H9 (cell line): ENCODE data around the gene ZSCAN18. TPM values are rescaled to one million over a fixed set of nuclear protein-coding genes. Genes with fewer than 3 reads are reported as not detected.

Experiments used
- DNase-seq: peaks from one replicate; pipeline ENCODE4 v3.0.0-alpha.2; 2017
- H2AFZ ChIP-seq: one replicate; pipeline ENCODE4 v1.6.1; 2013; ENCODE audit warnings: mild to moderate bottlenecking, low read length, control low read depth, moderate library complexity
- H2AK5ac ChIP-seq: 2 replicates; pipeline ENCODE4 v1.6.1; 2013; ENCODE audit warnings: low read length, control low read depth, mixed read lengths; ENCODE audit not compliant: insufficient read length
- H2BK120ac ChIP-seq: one replicate; pipeline ENCODE4 v1.6.1; 2013; ENCODE audit warnings: low read depth, mild to moderate bottlenecking, low read length, control low read depth, inconsistent platforms; ENCODE audit not compliant: poor library complexity, severe bottlenecking
- H2BK12ac ChIP-seq: 2 replicates; pipeline ENCODE4 v1.6.1; 2013; ENCODE audit warnings: low read length, control low read depth, mixed read lengths, low read depth; ENCODE audit not compliant: insufficient read length
- H2BK15ac ChIP-seq: 2 replicates; pipeline ENCODE4 v1.6.1; 2013; ENCODE audit warnings: low read depth, low read length, control low read depth
- H2BK20ac ChIP-seq: one replicate; pipeline ENCODE4 v1.6.1; 2013; ENCODE audit warnings: low read depth, mild to moderate bottlenecking, low read length, control low read depth, inconsistent platforms; ENCODE audit not compliant: poor library complexity, severe bottlenecking
- H2BK5ac ChIP-seq: 2 replicates; pipeline ENCODE4 v1.6.1; 2013; ENCODE audit warnings: low read length, control low read depth, mixed read lengths; ENCODE audit not compliant: insufficient read length
- H3K14ac ChIP-seq: 2 replicates; pipeline ENCODE4 v1.6.1; 2013; ENCODE audit warnings: low read length, control low read depth; ENCODE audit not compliant: insufficient read depth
- H3K18ac ChIP-seq: 2 replicates; pipeline ENCODE4 v1.6.1; 2013; ENCODE audit warnings: low read depth, mild to moderate bottlenecking, mixed read lengths, low read length, control low read depth; ENCODE audit not compliant: insufficient read length
- H3K23ac ChIP-seq: 2 replicates; pipeline ENCODE4 v1.6.1; 2013; ENCODE audit warnings: low read length, control low read depth, mixed read lengths, low read depth; ENCODE audit not compliant: insufficient read length
- H3K23me2 ChIP-seq: 2 replicates; pipeline ENCODE4 v1.6.1; 2013; ENCODE audit warnings: low read depth, mild to moderate bottlenecking, mixed read lengths, low read length, control low read depth; ENCODE audit not compliant: insufficient read length, poor library complexity, severe bottlenecking
- H3K27ac ChIP-seq: 2 replicates; pipeline ENCODE4 v1.5.1; 2013; ENCODE audit warnings: low read length, control low read depth, mixed read lengths, low read depth; ENCODE audit not compliant: insufficient read length
- H3K27me3 ChIP-seq: 2 replicates; pipeline ENCODE4 v1.6.1; 2013; ENCODE audit warnings: low read length, control low read depth, inconsistent platforms; ENCODE audit not compliant: insufficient read depth
- H3K4ac ChIP-seq: 2 replicates; pipeline ENCODE4 v1.6.1; 2013; ENCODE audit warnings: low read depth, mild to moderate bottlenecking, control low read depth, inconsistent platforms, low read length, moderate library complexity
- H3K4me1 ChIP-seq: 2 replicates; pipeline ENCODE4 v1.6.1; 2013; ENCODE audit warnings: low read length, control low read depth, inconsistent platforms; ENCODE audit not compliant: insufficient read depth
- H3K4me2 ChIP-seq: 2 replicates; pipeline ENCODE4 v1.6.1; 2013; ENCODE audit warnings: low read length, control low read depth, mixed read lengths; ENCODE audit not compliant: insufficient read length, insufficient read depth
- H3K56ac ChIP-seq: 2 replicates; pipeline ENCODE4 v1.6.1; 2013; ENCODE audit warnings: low read depth, mild to moderate bottlenecking, mixed read lengths, low read length, control low read depth; ENCODE audit not compliant: insufficient read length
- H3K79me1 ChIP-seq: 2 replicates; pipeline ENCODE4 v1.6.1; 2013; ENCODE audit warnings: low read depth, mild to moderate bottlenecking, moderate library complexity, low read length, control low read depth, inconsistent platforms; ENCODE audit not compliant: insufficient read depth, poor library complexity, severe bottlenecking
- H3K79me2 ChIP-seq: 2 replicates; pipeline ENCODE4 v1.6.1; 2013; ENCODE audit warnings: low read length, control low read depth, inconsistent platforms; ENCODE audit not compliant: insufficient read depth
- H3K9ac ChIP-seq: 2 replicates; pipeline ENCODE4 v1.6.1; 2013; ENCODE audit warnings: low read length, control low read depth, mixed read lengths; ENCODE audit not compliant: insufficient read length; ENCODE audit errors: extremely low read depth
- H3K9me3 ChIP-seq: one replicate; pipeline ENCODE4 v1.6.1; 2013; ENCODE audit warnings: low read depth, low read length, inconsistent platforms; ENCODE audit not compliant: control insufficient read depth
- H3T11ph ChIP-seq: one replicate; pipeline ENCODE4 v1.6.1; 2013; ENCODE audit warnings: mild to moderate bottlenecking, low read length, control low read depth, inconsistent platforms
- H4K20me1 ChIP-seq: one replicate; pipeline ENCODE4 v1.6.1; 2013; ENCODE audit not compliant: control insufficient read depth, insufficient read length, insufficient read depth
- H4K5ac ChIP-seq: 2 replicates; pipeline ENCODE4 v1.6.1; 2013; ENCODE audit warnings: low read depth, mild to moderate bottlenecking, mixed read lengths, low read length, control low read depth; ENCODE audit not compliant: insufficient read length
- H4K8ac ChIP-seq: replicated peaks from 2 replicates; pipeline ENCODE4 v1.6.1; 2013; ENCODE audit warnings: low read length, control low read depth, mixed read lengths, low read depth; ENCODE audit not compliant: insufficient read length
- H4K91ac ChIP-seq: 2 replicates; pipeline ENCODE4 v1.6.1; 2013; ENCODE audit warnings: low read depth, mild to moderate bottlenecking, moderate library complexity, mixed read lengths, low read length, control low read depth; ENCODE audit not compliant: insufficient read length
- H3K27ac Mint-ChIP-seq, 3 experiments: 2 replicates in 2 of 3; 3 replicates in 1 of 3; pipeline ENCODE4 v1.8.0; 2020 to 2021; ENCODE audit warnings: mixed read lengths in 3 of 3, mild to moderate bottlenecking in 1 of 3, moderate library complexity in 1 of 3
- H3K27me3 Mint-ChIP-seq: 2 replicates; pipeline ENCODE4 v1.8.0; 2021; ENCODE audit warnings: low read depth, mild to moderate bottlenecking, moderate library complexity, mixed read lengths
- H3K36me3 Mint-ChIP-seq, 3 experiments: 2 replicates in 2 of 3; 3 replicates in 1 of 3; pipeline ENCODE4 v1.8.0; 2020 to 2021; ENCODE audit warnings: low read depth in 3 of 3, mixed read lengths in 3 of 3; ENCODE audit not compliant: insufficient read depth in 1 of 3
- H3K4me1 Mint-ChIP-seq, 2 experiments: 2 replicates each; pipeline ENCODE4 v1.8.0; 2020; ENCODE audit warnings: mixed read lengths in 2 of 2
- H3K4me3 Mint-ChIP-seq, 2 experiments: 2 replicates in 1 of 2; 3 replicates in 1 of 2; pipeline ENCODE4 v1.8.0; 2020 to 2021; ENCODE audit warnings: mild to moderate bottlenecking in 2 of 2, mixed read lengths in 2 of 2, moderate library complexity in 1 of 2
- H3K9me3 Mint-ChIP-seq, 2 experiments: 2 replicates in 1 of 2; 3 replicates in 1 of 2; pipeline ENCODE4 v1.8.0; 2020; ENCODE audit warnings: mild to moderate bottlenecking in 2 of 2, mixed read lengths in 2 of 2, moderate library complexity in 1 of 2
- CTCF ChIP-seq: fragments of 200-600 bp; sonication (generic); conservative IDR thresholded peaks from 3 replicates; pipeline ENCODE4 v1.8.0; 2021; ENCODE audit warnings: antibody characterized with exemption, mild to moderate bottlenecking
- WGBS: extraction: QIAGEN DNeasy Blood & Tissue Kit; methylation state at CpG from one replicate; pipeline ENCODE4 v1.1.7; 2013; ENCODE audit warnings: missing lambda C conversion rate, low lambda C conversion rate, mixed read lengths; ENCODE audit not compliant: insufficient read length; ENCODE audit errors: extremely low coverage; 5-methylcytosine and 5-hydroxymethylcytosine counted together
- total RNA-seq: library from RNA; stranded (reverse); gene quantifications from 2 replicates; pipeline ENCODE4 v1.2.1, GENCODE V29; 2021

ZSCAN18 gene
- total RNA-seq, 1 experiment from 2014 or later, result 40.1 TPM

- no peaks in the 10 kb centered on the region for H3K27me3 Mint-ChIP-seq
- H3K9me3 ChIP-seq, result no peaks in the 10 kb centered on the region
- TF ChIP-seq CTCF, result peak; percentile 26; the same call in 2 of the 3 replicates
- H3K4me1 Mint-ChIP-seq, result peaks cover 0 to 4% of the 10 kb centered on the region in 2 experiments; a peak in 1 of 4 replicates
- no peak overlapping the region for H3K14ac ChIP-seq
- no peak overlapping the region for H3K9ac ChIP-seq
- DNase-seq, result no peak
- H4K91ac ChIP-seq, result no peak overlapping the region
- H3K18ac ChIP-seq, result no peak overlapping the region
- no peaks in the 10 kb centered on the region for H3K23me2 ChIP-seq
- H3K4me1 ChIP-seq, result no peaks in the 10 kb centered on the region
- H2BK120ac ChIP-seq, result no peak overlapping the region
- peaks cover 5 to 9% of the 10 kb centered on the region in 2 experiments for H3K9me3 Mint-ChIP-seq
- no peak overlapping the region for H3K4ac ChIP-seq
- no peak overlapping the region for H2AK5ac ChIP-seq
- H2BK12ac ChIP-seq, result no peak overlapping the region
- H3K27me3 ChIP-seq, result no peaks in the 10 kb centered on the region
- H4K5ac ChIP-seq, result no peak overlapping the region
- no peak overlapping the region for H2AFZ ChIP-seq
- no peak overlapping the region for H3K4me3 Mint-ChIP-seq
- no peak overlapping the region for H2BK20ac ChIP-seq
- H3K36me3 Mint-ChIP-seq, result peaks cover 44 to 52% (median 45%) of the 10 kb centered on the region in 3 experiments
- no peak overlapping the region for H3K23ac ChIP-seq
- no peak overlapping the region for H4K8ac ChIP-seq
- H3K27ac ChIP-seq, result no peak overlapping the region
- no peak overlapping the region for H3T11ph ChIP-seq
- H3K79me2 ChIP-seq, result no peaks in the 10 kb centered on the region
- peak overlapping the region in 1 of 3 experiments; percentile 92; a peak in 2 of 7 replicates for H3K27ac Mint-ChIP-seq
- H4K20me1 ChIP-seq, result no peaks in the 10 kb centered on the region
- H3K56ac ChIP-seq, result no peak overlapping the region
- H3K79me1 ChIP-seq, result peaks cover 6% of the 10 kb centered on the region
- no CpG with 5 or more reads among the region's 11 CpGs for WGBS
- H2BK15ac ChIP-seq, result no peak overlapping the region
- H3K4me2 ChIP-seq, result no peak overlapping the region
- no peak overlapping the region for H2BK5ac ChIP-seq
Observed at GRCh38 chr19:58091251-58091995, 6.6 kb downstream of the ZSCAN18 start.
